Endodermal cell (in vitro differentiated cells): ENCODE measurements around the gene VAV1. TPM values are rescaled to one million over a fixed set of nuclear protein-coding genes. Genes with fewer than 3 reads are reported as not detected.

Experiments used
- DNase-seq: peaks from one replicate; pipeline ENCODE4 v3.0.0-alpha.2; 2017
- H3K27ac ChIP-seq: 2 replicates; pipeline ENCODE4 v1.5.1; 2013; ENCODE audit warnings: mild to moderate bottlenecking, low read depth, low read length, moderate library complexity
- H3K27me3 ChIP-seq: 2 replicates; pipeline ENCODE4 v1.6.1; 2013; ENCODE audit warnings: mild to moderate bottlenecking, low read length, moderate library complexity; ENCODE audit not compliant: insufficient read depth, control insufficient read depth, poor library complexity, severe bottlenecking
- H3K36me3 ChIP-seq: 2 replicates; pipeline ENCODE4 v1.7.0; 2013; ENCODE audit warnings: mild to moderate bottlenecking, low read length, moderate library complexity; ENCODE audit not compliant: control insufficient read depth, insufficient read depth
- H3K4me1 ChIP-seq: one replicate; pipeline ENCODE4 v1.7.0; 2013; ENCODE audit warnings: low read length; ENCODE audit not compliant: control insufficient read depth, insufficient read depth
- H3K4me3 ChIP-seq: 2 replicates; pipeline ENCODE4 v1.5.1; 2013; ENCODE audit warnings: mild to moderate bottlenecking, low read length, moderate library complexity
- H3K9ac ChIP-seq: 2 replicates; pipeline ENCODE4 v1.6.1; 2013; ENCODE audit warnings: mild to moderate bottlenecking, low read length, moderate library complexity; ENCODE audit not compliant: poor library complexity, severe bottlenecking; ENCODE audit errors: extremely low read depth
- H3K9me3 ChIP-seq: 2 replicates; pipeline ENCODE4 v1.6.1; 2013; ENCODE audit warnings: mild to moderate bottlenecking, low read length, moderate library complexity; ENCODE audit not compliant: control insufficient read depth
- H3K27ac Mint-ChIP-seq: 2 replicates; pipeline ENCODE4 v1.8.0; 2020; ENCODE audit warnings: mixed read lengths
- H3K27me3 Mint-ChIP-seq: 2 replicates; pipeline ENCODE4 v1.8.0; 2021; ENCODE audit warnings: mild to moderate bottlenecking, mixed read lengths; ENCODE audit not compliant: insufficient read depth
- H3K36me3 Mint-ChIP-seq: 2 replicates; pipeline ENCODE4 v1.8.0; 2020; ENCODE audit warnings: low read depth, mixed read lengths
- H3K4me1 Mint-ChIP-seq: 2 replicates; pipeline ENCODE4 v1.8.0; 2020; ENCODE audit warnings: mixed read lengths
- H3K4me3 Mint-ChIP-seq: 2 replicates; pipeline ENCODE4 v1.8.0; 2020; ENCODE audit warnings: mild to moderate bottlenecking, moderate library complexity, mixed read lengths
- H3K9me3 Mint-ChIP-seq: 2 replicates; pipeline ENCODE4 v1.8.0; 2020; ENCODE audit warnings: mild to moderate bottlenecking, mixed read lengths
- CTCF ChIP-seq: fragments of 200-600 bp; sonication (generic); conservative IDR thresholded peaks from 2 replicates; pipeline ENCODE4 v1.5.0; 2021; ENCODE audit warnings: antibody characterized with exemption, mild to moderate bottlenecking
- WGBS, 2 experiments: methylation state at CpG; one replicate each; pipeline versions ENCODE4 v1.1.5 to v1.1.7; 2013; ENCODE audit warnings: missing lambda C conversion rate in 2 of 2, mixed read lengths in 1 of 2; ENCODE audit not compliant: insufficient coverage in 1 of 2, insufficient read length in 1 of 2; 5-methylcytosine and 5-hydroxymethylcytosine counted together
- total RNA-seq, 2 donors: library from RNA; stranded (reverse); fragmentation: NEBNext Ultra II Directional in 1 of 2; extraction: Animal tissue kit (Norgen Biotek cat#: 25700) in 1 of 2; gene quantifications; 2 replicates in 1 of 2; 3 replicates in 1 of 2; pipeline ENCODE4 v1.2.1, GENCODE V29; 2021

The VAV1 gene
- total RNA-seq, 2 donors from 2014 or later: not detected

DNA sequence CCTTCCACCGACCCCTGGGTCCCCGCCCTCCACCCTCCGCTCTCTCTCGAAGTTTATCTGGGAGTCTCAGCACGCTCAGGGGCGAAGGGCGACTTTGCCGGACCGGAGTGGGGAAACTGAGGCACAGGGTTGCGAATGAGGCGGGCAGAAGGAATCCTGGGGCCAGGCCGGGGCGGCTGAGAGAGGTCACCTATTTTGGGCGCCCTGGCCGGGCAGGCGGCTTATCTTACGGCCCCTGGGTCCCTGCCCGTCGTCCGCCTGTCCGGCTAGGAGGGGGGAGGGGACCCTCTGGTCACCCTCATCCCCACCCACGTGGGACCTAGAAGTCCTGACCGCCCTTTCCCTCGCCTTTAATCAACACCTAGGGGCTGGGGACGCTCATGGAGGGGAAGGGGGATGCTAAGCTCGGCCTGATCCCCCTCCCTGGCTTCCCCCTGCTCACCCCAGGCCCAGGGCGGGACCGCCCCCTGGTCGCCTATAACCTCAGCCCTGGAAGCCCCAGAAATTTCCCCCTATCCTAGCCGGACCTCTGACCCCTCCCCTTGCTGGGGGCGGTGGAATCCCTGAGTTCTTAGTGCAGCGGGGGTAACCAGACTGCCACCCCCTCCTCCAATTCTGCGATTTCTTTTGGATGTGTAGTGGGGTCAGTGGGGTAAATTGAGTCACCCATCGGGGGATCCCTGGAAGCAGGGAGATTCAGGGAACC is 32.5 kb upstream of the VAV1 start:
- 1% methylated on average over 32 of the region's 34 CpGs; no CpG with 5 or more reads in 1 of the 2 experiments for WGBS, 2 experiments
- H3K27me3 ChIP-seq: no peaks in the 10 kb centered on the region
- DNase-seq: peak; percentile 80
- H3K9me3 ChIP-seq: no peaks in the 10 kb centered on the region
- H3K27ac Mint-ChIP-seq: peak overlapping the region; percentile 86
- H3K4me3 Mint-ChIP-seq: peak overlapping the region; percentile 90
- H3K27ac ChIP-seq: no peak overlapping the region
- no peaks in the 10 kb centered on the region for H3K9me3 Mint-ChIP-seq
- peaks cover 3% of the 10 kb centered on the region for H3K4me1 ChIP-seq
- H3K27me3 Mint-ChIP-seq: no peaks in the 10 kb centered on the region
- TF ChIP-seq CTCF: no peak
- H3K4me3 ChIP-seq: peak overlapping the region; percentile 94
- H3K4me1 Mint-ChIP-seq: peaks cover 52% of the 10 kb centered on the region
- peaks cover 30% of the 10 kb centered on the region for H3K36me3 Mint-ChIP-seq
- H3K36me3 ChIP-seq: peaks cover 40% of the 10 kb centered on the region
- H3K9ac ChIP-seq: peak overlapping the region; percentile 85

GRCh38 chr19:6740589-6741343 is 31.7 kb upstream of the VAV1 start:
- H3K4me3 Mint-ChIP-seq: peak overlapping the region; percentile 90
- H3K9ac ChIP-seq: peak overlapping the region; percentile 85
- peak overlapping the region; percentile 93 for H3K27ac Mint-ChIP-seq

GRCh38 chr19:6743066-6743465 is 29.4 kb upstream of the VAV1 start:
- Mint-ChIP-seq H3K4me3 (peak overlapping the region; percentile 90), H3K36me3 (peaks cover 52% of the 10 kb centered on the region), H3K9me3 (no peaks in the 10 kb centered on the region), H3K27ac (peak overlapping the region; percentile 16), H3K4me1 (peaks cover 35% of the 10 kb centered on the region), H3K27me3 (no peaks in the 10 kb centered on the region)
- Histone ChIP-seq H3K9me3 (no peaks in the 10 kb centered on the region), H3K27me3 (no peaks in the 10 kb centered on the region), H3K4me3 (peak overlapping the region; percentile 39), H3K4me1 (peaks cover 3% of the 10 kb centered on the region), H3K36me3 (peaks cover 67% of the 10 kb centered on the region), H3K27ac (peak overlapping the region; percentile 30), H3K9ac (no peak overlapping the region)
- no peak for TF ChIP-seq CTCF
- no peak for DNase-seq
- WGBS, 2 experiments: 74 to 88% methylated on average over 3 to 7 of the region's 7 CpGs

More at GRCh38 chr19:6740589-6741343, 31.7 kb upstream of the VAV1 start:
- peaks cover 37% of the 10 kb centered on the region for H3K36me3 Mint-ChIP-seq
- Histone ChIP-seq H3K36me3 (peaks cover 47% of the 10 kb centered on the region), H3K4me1 (peaks cover 3% of the 10 kb centered on the region), H3K27me3 (no peaks in the 10 kb centered on the region), H3K4me3 (peak overlapping the region; percentile 94), H3K9me3 (no peaks in the 10 kb centered on the region), H3K27ac (no peak overlapping the region)
- no peak for TF ChIP-seq CTCF
- WGBS, 2 experiments: 2 to 5% methylated on average over 15 to 46 of the region's 46 CpGs
- no peaks in the 10 kb centered on the region for H3K27me3 Mint-ChIP-seq
- peak; percentile 87 for DNase-seq
- H3K9me3 Mint-ChIP-seq: no peaks in the 10 kb centered on the region
- peaks cover 44% of the 10 kb centered on the region for H3K4me1 Mint-ChIP-seq
